Measurements from ENCODE around the gene USP10.

DNA sequence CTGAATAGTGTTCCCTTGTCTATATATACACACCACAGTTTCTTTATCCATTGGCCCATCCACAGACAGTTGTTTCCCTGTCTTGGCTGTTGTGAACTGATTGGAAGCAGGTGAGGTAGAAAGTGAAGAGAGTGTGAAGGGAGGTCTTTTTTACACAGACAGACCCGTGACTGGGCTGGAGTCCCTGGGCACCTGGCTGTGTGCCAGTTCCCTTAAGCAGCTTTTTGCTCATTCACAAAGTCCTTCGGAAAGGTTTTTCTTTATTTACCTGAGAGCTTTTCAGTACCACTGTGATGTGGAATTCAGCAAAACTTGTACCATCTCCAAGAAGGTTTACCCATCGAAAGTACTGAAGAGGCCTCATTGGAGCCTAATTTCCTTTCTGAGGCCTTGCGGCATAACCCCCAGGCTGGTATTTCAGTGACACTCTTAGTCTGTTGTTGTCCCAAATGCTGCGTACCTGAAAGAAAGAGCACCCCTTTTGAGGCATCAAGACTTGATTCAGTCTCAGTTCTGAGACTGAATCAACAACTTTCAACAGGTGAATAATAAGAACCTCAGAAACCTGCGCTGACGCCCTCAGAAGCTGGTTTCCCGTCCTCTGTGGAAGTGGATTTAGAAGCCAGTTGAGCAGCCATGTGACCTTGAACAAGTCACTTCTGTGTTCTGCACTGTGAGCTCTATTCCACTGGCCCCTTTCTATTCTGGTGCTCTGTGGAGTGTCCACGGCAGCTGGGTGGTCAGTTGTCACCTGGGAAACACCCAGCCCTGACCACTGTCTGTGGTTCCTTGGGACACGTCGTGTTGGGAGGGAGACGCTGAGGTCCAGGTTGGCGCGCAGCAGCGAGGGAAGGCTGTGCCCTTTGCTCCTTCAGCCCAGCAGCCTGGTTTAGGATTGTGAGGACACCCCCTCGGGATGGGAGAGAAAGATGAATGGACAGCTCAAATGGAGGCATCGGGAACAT lies 66.1 kb downstream of the USP10 start:
- TF ChIP-seq EP300 (IDR thresholded peaks at IDR 0.05; ENCODE audit: low read depth), result no peak
- TF ChIP-seq, protein P1, sequence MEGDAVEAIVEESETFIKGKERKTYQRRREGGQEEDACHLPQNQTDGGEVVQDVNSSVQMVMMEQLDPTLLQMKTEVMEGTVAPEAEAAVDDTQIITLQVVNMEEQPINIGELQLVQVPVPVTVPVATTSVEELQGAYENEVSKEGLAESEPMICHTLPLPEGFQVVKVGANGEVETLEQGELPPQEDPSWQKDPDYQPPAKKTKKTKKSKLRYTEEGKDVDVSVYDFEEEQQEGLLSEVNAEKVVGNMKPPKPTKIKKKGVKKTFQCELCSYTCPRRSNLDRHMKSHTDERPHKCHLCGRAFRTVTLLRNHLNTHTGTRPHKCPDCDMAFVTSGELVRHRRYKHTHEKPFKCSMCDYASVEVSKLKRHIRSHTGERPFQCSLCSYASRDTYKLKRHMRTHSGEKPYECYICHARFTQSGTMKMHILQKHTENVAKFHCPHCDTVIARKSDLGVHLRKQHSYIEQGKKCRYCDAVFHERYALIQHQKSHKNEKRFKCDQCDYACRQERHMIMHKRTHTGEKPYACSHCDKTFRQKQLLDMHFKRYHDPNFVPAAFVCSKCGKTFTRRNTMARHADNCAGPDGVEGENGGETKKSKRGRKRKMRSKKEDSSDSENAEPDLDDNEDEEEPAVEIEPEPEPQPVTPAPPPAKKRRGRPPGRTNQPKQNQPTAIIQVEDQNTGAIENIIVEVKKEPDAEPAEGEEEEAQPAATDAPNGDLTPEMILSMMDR (IDR thresholded peaks at IDR 0.05), result no peak
- TF ChIP-seq POLR2AphosphoS5 (IDR thresholded peaks at IDR 0.05), result no peak
- TF ChIP-seq POLR2A (IDR thresholded peaks at IDR 0.05), result no peak

Data from transverse colon (tissue), 4 donors.